GM12874 (cell line): Measurements from ENCODE around the gene TECPR1.

Experiments
- CTCF ChIP-seq: IDR thresholded peaks from 2 replicates; pipeline ENCODE4 v1.5.1; 2011; ENCODE audit warnings: low read depth, mild to moderate bottlenecking, control low read depth, low read length, moderate library complexity; ENCODE audit not compliant: insufficient read depth

Gene TECPR1

GRCh38 chr7:98266840-98267239 lies 14.8 kb upstream of the TECPR1 start:
- peak; percentile 19; the same call in 1 of the 2 replicates for TF ChIP-seq CTCF

- no peak for TF ChIP-seq CTCF
Measured at GRCh38 chr7:98265841-98266271, 13.8 kb upstream of the TECPR1 start.

GRCh38 chr7:98257701-98258100 lies 5.7 kb upstream of the TECPR1 start:
- TF ChIP-seq CTCF: no peak

- no peak for TF ChIP-seq CTCF
Measured at GRCh38 chr7:98256431-98256830, 4.4 kb upstream of the TECPR1 start.

- TF ChIP-seq CTCF: no peak
Measured at GRCh38 chr7:98254951-98255610, 3.0 kb upstream of the TECPR1 start.

- no peak for TF ChIP-seq CTCF
Measured at GRCh38 chr7:98254516-98254915, 2.5 kb upstream of the TECPR1 start.

- no peak for TF ChIP-seq CTCF
Measured at GRCh38 chr7:98252425-98253054, 508 bp upstream of the TECPR1 start.
